Activated CD4-positive, alpha-beta T cell treated with anti-CD3 and anti-CD28 coated beads, Interleukin-2, amount 50 U/mL, for 4 hours (primary cell): ENCODE measurements around the gene HDAC4.

Source experiments
- DNase-seq, 2 experiments: peaks; one replicate each; pipeline ENCODE4 v3.0.0-alpha.2; 2020

HDAC4 gene

GRCh38 chr2:239263669-239264491 is 136.9 kb downstream of the HDAC4 start:
- no peak for DNase-seq

DNA sequence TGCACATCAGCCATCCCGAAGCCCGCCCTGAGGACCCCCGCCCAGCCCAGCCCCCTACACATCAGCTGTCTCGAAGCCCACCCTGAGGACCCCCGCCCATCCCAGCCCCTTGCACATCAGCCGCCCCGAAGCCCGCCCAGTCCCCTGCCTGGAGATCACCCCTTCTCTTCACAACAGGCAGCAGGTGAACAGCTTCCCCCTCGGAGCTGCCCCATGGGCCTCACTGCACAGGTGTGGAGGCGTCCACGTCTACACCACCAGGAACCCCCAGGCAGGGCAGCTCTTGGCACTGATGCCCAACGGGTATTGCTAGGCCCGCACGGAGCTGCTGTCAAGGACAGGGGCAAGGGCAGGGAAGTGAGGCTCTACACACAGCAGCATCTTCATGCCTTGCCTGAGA is 137.6 kb downstream of the HDAC4 start:
- no peak for DNase-seq

DNA sequence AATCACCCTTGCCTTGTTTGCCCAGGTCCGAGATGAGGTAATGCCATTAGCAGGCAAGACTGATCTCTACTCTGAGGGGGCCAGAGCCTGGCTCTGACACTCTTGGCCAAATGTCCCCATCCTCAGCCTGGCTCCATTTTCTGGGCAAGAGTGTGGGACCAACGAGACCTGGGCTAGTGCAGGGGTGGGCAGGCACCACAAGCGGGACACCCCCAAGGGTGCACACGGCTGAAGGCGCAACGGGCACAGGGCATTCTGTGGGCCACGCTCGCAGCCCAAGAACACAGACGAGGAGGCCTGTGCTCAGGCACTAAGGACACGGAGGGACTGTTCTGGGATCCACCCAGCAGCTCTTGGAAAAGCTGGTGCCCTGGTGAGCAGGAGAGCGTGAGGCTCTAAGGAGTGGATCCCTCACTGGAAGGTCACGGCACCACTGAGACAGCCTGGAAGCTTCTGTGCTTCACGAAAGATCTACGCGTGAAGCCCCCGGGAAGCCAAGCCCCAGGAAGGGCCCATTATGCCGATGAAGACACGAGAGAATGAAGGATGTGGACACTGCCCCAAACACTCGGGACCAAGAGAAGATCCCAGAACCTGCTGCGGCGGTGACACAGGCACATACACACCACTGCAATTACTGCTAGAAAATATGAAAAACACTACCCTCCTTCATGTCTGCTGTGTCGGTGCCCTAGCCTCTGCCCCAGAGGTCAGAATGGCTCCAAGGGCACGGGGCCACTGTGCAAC is 138.2 kb downstream of the HDAC4 start:
- no peak for DNase-seq

- DNase-seq: no peak
Observed at GRCh38 chr2:239261796-239262483, 138.9 kb downstream of the HDAC4 start.

GRCh38 chr2:239261356-239261755 is 139.5 kb downstream of the HDAC4 start:
- DNase-seq: no peak

GRCh38 chr2:239260546-239261327 is 140.1 kb downstream of the HDAC4 start:
- DNase-seq: no peak

DNA sequence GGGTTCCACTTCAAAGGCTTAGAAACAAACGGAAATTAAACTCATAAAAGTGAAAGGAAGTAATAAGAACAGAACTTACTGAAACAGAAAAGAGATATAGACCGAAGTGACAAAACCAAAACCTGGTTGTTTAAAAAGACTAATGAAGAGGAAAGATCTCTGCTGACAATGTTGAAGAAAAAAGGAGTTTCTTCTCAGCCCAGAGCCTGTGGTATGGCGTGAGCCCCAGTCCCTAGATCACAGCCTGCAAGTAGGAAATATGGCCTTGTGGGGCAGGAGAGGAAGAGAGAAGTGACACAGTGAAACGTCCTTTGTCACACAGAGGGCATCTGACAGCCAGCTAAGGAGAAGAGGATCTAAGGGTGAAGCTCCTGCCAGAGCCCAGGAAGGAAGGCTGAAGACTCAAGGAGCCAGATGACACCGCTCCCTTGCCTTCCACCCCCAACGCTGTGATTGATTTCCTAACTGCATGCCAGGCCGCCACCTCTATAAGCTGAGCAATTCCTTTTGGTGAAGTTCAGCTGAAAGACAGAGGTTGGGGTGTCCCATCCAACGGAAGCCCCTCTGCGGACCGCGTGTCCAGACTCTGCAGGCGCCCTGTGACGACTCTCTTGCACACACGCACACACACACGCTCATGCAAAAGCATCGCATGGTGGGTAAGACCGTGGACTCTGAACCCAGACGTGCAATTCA is 141.1 kb downstream of the HDAC4 start:
- DNase-seq: no peak

DNA sequence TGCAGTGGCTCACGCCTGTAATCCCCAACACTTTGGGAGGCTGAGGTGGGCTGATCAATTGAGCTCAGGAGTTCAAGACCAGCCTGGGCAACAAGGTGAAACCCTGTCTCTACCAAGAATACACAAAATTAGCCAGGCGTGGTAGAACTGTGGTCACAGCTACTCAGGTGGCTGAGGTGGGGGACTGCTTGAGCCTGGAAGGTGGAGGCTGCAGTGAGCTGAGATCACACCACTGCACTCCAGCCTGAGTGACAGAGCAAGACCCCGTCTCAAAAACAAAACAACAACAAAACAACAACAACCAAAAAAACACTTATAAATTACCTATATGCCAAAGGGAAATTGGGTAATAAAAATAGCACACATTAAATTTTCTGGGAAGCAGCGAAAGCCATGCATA is 141.6 kb downstream of the HDAC4 start:
- no peak for DNase-seq

GRCh38 chr2:239258248-239258647 is 142.6 kb downstream of the HDAC4 start:
- no peak for DNase-seq

- no peak for DNase-seq
Observed at GRCh38 chr2:239257511-239257937, 143.3 kb downstream of the HDAC4 start.

DNA sequence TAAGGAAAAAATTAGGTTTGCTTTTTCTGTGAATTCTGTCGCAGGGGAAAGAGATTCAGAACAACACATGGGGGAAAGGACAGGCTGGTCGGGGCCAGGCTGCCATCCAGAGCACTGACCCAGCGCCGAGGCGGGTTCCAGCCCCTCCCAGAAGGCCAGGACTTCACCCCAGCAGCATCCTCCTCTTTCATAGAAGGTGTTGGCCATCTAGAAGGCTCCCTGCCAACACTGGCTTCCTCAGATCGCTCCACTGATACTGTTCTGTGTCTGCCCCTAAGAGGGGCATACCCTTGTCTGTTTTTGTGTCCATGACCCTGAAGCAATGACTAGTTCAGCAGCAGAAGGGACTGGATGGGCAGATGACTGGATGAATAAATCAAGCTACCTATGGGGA is 144.5 kb downstream of the HDAC4 start:
- DNase-seq: no peak

- no peak for DNase-seq
Observed at GRCh38 chr2:239255628-239256349, 145.0 kb downstream of the HDAC4 start.

DNA sequence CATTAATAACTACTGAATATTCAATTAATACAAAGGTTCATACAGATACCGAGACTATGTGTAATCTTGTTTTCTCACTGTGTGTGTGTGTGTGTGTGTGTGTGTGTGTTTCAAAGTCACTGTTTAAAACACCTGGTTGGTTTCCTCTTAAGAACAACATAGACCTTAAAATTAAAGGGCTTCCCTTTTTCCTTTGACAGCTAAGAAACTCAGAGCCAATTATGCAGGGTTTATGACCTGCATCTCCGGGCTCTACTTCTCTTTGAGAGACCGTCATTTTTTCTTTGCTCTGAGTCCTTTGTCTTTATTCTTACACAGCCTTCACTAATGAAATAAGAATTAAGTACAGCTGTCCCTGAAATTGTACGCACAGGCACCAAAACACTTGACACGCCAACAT is 145.6 kb downstream of the HDAC4 start:
- DNase-seq: no peak

- no peak for DNase-seq
Observed at GRCh38 chr2:239253701-239254436, 147.0 kb downstream of the HDAC4 start.

DNA sequence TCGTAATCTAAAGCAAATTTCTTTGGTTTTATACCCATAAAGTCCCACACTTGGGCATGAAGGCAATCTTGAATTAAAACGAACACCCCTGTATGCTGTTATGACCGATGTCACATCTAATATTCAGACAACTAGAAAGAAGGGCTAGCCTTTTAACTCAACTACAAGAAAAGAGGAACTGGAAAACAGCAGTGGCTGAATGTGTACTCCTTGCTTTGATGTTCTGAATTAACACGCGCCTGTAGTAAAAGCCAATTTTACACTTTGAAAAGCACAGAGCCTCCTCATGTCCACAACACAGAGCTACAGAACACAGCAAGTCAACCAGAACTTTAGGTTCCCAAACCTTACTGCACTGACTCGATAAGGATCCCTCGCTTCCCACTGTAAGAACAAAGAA is 147.6 kb downstream of the HDAC4 start:
- no peak for DNase-seq

- DNase-seq: no peak
Observed at GRCh38 chr2:239252801-239253200, 148.0 kb downstream of the HDAC4 start.

DNA sequence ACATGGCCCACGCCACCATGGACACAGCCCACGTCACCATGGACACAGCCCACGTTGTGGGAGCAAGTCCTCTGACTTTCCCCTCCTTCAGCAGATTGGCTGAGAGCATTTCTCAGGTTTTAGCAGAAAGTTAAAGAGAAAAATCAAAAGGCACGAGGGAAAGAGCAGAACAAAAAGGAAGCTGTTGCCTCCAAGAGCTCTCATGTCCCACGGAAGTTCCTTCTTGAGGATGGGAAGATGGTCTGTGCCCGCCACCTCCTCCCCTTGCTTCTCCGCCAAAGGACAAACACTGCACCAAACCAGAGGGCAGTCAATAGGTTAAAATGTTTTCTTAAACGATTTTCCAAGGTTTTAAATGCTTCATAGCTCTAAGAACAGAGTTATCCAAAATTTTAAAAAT is 148.4 kb downstream of the HDAC4 start:
- DNase-seq: no peak

- DNase-seq: no peak
Observed at GRCh38 chr2:239251971-239252370, 148.8 kb downstream of the HDAC4 start.

GRCh38 chr2:239250216-239251081 is 150.4 kb downstream of the HDAC4 start:
- DNase-seq: no peak

DNA sequence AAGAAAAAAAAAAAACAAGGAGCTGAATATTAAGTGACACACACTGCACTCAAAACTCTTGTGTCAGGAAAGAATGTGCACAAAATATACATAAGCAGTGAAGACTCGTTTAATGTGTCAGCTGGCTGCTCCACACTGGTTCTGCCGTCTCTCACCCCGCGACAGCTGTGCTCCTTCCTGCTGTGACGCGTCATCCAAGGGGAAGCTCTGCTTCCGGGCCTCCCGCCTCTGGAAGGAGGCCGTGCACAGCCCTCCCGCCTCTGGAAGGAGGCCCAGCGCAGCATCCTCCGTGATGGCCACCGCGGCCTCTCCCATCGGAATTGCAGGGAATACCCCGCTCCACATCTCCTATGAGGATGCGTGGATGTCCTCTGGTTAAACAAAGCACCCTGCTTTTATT is 151.0 kb downstream of the HDAC4 start:
- no peak for DNase-seq
